HG02970 (cell line): ENCODE measurements around the gene SELENOF.

Experiments used
- ATAC-seq: cut with Tn5 transposase; IDR thresholded peaks from one replicate; pipeline ENCODE4 v1.9.1; 2021; ENCODE audit warnings: mild to moderate bottlenecking, moderate library complexity, moderate number of reproducible peaks; ENCODE audit not compliant: unreplicated experiment, low FRiP score

The SELENOF gene

GRCh38 chr1:86860424-86860823 lies 53.5 kb downstream of the SELENOF start:
- ATAC-seq = no peak

DNA sequence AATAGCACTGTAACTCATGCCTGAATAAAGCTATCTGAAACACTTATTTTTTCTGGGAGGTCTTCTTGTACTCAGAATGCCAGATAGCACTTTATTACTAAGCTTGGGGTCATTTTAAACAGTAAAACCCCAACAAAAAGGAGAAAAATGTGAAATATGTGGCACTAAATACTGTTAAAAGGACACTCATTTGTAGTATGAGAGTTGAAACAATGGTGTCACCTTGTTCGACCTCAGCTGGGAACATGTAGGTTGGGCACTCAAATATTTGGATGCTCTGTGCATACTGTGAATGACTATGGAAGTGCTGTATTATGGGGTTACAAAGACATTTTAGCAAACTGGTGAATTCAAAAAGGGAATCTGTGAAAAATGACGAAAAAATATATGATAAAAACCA lies 53.9 kb downstream of the SELENOF start:
- no peak for ATAC-seq

GRCh38 chr1:86858524-86859261 lies 55.2 kb downstream of the SELENOF start:
- no peak for ATAC-seq

DNA sequence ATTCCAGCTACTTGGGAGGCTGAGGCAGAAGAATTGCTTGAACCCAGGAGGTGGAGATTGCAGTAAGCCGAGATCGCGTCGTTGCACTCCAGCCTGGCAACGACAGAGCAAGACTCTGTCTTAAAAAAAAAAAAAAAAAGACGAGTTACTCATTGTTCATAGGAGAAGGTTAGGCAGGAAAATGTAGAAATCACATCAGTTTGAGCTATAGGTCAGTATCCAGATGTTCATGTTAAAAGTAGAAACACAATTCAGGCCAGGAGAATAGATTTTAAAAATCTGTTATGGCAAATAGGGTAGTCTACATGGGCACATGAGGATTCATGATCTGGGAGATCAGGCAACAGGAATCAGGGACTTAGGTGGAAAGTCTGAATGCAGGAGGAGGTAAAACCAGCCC lies 57.7 kb downstream of the SELENOF start:
- no peak for ATAC-seq

DNA sequence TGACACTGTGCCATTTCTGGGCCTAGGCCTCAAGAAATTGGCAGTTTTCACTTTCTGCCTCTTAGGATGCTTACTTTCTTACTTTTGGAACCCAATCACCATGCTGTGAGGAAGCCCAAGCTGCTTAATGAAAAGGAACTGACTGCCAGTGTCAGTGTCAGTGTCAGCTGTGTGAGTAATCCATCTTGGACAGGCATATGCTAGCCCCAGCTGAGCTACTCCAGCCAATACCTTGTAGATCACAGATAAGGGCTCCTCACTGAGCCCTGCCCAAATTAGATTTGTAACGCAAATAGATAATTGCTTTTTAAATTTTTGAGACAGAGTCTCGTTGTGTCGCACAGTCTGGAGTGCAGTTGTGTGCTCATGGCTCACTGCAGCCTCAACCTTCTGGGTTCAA lies 59.6 kb downstream of the SELENOF start:
- ATAC-seq = no peak

DNA sequence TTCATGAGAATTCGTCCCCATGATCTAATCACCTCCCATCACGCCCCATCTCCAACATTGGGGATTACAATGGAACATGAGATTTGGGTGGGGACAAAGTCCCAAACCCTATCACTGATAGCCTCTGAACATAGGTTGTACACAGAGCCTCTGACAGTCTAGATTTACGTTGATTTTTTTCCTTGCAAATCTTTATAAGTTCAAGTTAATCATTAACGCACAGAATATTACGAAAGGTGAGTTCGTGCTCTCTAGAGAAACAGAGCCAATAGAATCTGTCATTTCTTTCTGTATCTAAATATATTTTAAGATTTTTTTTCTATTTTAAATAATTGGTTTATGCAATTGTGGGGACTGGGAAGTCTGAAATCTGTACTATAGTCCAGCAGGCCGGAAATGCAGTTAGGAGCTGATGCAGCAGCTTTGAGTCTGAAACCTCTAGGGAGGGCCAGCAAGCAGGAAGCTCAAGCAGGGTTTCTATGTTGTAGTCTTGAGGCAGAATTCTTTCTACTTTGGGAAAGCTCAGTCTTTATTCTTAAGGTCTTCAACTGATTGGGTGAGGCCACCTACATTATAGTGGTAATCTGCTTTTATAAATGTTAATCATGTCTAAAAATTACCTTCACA lies 61.0 kb downstream of the SELENOF start:
- ATAC-seq = no peak

DNA sequence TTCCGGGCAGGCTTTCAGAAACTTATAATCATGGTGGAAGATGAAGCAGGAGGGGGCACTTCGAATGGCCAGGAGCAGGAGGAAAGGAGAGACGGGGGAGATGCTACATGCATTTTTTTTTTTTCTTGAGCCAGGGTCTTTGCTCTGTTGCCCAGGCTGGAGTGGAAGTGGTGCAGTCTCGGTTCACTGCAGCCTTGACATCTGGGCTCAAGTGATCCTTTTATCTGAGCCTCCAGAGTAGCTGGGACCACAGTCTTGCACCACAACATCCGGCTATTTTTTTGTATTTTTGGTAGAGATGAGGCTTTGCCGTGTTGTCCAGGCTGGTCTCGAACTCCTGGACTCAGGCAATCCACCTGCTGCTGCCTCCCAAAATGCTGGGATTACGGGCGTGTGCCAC lies 61.6 kb downstream of the SELENOF start:
- ATAC-seq = no peak

- no peak for ATAC-seq
These were observed 64.2 kb downstream of the SELENOF start for GRCh38 chr1:86849756-86850155.

DNA sequence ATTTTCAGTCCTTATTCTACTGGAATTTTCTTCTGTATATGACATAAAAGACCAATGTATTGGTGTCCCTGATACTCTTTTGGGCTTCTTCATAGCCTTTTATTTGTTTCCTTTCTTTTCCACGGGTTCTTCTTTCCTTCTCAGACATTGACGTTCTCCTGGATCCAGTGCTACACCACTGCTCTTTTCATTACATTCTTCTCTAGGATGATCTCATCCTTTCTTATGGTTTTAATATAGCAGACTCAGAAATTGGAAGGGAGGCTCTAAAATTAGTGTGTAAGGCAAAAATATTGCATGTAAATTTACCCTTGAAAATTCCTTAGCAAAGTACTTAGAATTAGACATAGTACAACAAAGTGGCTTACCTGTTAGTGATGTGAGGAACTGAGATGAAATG lies 65.3 kb downstream of the SELENOF start:
- no peak for ATAC-seq

GRCh38 chr1:86846164-86846647 lies 67.7 kb downstream of the SELENOF start:
- ATAC-seq = no peak

- no peak for ATAC-seq
These were observed 68.4 kb downstream of the SELENOF start for GRCh38 chr1:86845514-86845913.

DNA sequence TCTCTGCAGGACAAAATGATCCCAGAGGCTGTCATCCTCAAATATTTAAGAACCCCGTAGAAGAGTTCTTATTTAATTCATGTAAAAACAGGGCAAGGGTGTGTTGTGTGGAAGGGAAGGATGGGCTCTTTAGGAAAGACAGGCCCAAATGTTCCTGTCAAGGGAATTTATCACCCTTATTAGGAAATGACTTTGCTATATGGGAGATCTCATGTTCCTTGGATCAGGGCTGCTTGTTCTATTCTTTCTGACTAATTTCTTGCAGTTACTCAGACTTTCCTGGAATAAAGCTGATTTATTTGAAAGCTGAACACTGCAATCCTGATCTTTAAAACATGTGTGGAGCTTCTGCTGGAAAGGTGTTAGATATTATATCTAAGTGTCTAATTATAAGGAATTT lies 72.8 kb downstream of the SELENOF start:
- no peak for ATAC-seq

GRCh38 chr1:86833461-86834215 lies 80.3 kb downstream of the SELENOF start:
- no peak for ATAC-seq

DNA sequence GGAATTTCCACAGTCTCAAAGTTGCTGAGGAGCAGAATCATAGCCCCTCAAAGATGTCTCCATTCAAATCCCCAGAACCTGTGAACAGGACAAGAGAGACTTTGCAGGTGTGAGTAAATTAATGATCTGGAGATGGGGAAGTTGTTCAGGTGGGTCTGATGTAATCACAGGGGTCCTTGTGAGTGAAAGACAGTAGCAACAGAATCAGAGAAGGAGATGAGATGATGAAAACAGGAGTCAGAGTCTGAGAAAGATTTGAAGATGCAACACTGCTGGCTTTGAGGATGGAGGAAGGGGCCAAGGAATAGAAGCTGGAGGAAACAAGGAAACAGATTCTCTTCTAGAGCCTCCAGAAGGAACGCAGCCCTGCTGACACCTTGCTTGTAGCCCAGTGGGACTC lies 81.5 kb downstream of the SELENOF start:
- ATAC-seq = no peak

DNA sequence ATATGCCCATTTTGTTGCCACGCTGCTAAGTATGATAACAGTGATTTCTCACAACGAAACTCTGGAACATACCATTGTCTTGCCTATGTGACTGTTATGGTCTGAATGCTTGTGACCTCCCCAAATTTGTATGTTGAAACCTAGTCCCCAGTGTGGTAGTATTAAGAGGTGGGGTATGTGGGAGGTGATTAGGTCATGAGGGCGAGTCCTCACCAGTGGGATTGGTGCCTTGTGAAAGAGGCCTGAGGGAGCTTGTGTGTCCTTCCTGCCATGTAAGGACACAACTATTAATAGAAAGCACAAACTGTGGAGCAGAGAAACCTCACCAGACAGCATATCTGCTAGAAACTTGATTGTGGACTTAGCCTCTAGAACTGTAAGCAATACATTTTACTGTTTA lies 84.6 kb downstream of the SELENOF start:
- ATAC-seq = no peak

GRCh38 chr1:86828024-86828423 lies 85.9 kb downstream of the SELENOF start:
- no peak for ATAC-seq

DNA sequence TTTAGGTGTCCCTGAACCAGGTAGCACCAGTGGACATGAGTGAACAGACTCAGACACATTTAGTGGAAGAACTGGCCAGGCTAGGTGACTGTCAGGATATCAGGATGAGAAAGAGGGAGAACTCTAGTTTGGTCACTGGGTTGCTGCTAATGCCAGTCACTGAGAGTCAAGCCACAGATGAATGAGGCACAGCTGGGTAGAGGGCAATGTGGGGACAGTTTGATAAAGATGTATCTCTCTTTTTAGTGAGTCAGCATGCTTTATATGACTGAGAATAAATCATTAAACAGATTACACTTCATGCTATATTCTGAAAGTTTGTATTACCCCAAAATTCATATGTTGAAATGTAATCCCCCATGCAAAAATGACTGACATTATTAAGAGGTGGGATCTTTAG lies 87.1 kb downstream of the SELENOF start:
- ATAC-seq = no peak

- ATAC-seq = no peak
These were observed 88.6 kb downstream of the SELENOF start for GRCh38 chr1:86825319-86825718.

- no peak for ATAC-seq
These were observed 90.0 kb downstream of the SELENOF start for GRCh38 chr1:86823821-86824500.

DNA sequence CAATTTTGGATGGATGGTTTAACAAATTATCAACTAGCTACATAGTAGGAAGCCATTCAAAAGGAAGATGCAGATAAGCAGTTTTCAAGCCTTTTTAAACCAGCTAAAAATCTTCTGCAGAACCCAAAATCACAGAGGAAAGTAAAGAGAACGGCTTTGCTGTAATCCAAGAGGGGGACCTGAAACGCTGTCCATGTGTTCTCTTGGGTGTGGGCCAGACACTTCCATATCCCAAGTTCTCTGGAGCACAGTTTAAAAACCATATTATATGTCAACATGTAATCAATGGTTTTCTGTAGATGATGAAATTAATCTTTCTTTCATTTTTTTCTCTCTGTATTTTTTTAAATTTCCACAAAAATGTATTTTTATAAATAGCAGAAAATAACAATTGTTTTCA lies 90.5 kb downstream of the SELENOF start:
- no peak for ATAC-seq

DNA sequence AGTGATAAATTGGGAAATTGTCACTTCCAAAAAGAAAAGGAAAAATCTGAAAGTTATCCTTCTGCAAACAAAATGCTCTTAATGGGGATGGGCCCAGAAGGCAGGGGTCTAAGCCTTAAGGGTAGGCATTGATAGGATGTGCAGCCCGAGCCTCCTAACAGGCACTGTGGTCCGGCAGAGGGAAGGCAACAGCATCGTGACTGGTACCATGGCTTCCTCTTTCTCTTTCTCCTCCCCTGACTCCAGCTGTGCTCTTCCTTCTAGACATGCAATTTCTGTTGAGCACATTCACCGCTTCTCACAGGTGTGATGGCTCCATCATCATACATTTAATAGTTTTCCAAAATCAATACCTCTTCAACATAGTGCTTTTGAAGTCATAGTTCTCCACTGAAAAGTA lies 91.5 kb downstream of the SELENOF start:
- no peak for ATAC-seq
